GM10266 (cell line): ENCODE measurements around the gene GALNT13.

Experiments used
- DNase-seq: peaks from one replicate; pipeline ENCODE4 v3.0.0; 2012; ENCODE audit errors: extremely low spot score
- CTCF ChIP-seq: IDR thresholded peaks from 2 replicates; pipeline ENCODE4 v1.5.1; 2012; ENCODE audit warnings: mild to moderate bottlenecking, low read depth; ENCODE audit not compliant: control insufficient read depth, insufficient read depth; ENCODE audit errors: missing control alignments

Gene GALNT13

GRCh38 chr2:154187948-154188347, 316.2 kb downstream of the GALNT13 start:
- TF ChIP-seq CTCF = no peak
- no peak for DNase-seq

- no peak for DNase-seq
- no peak for TF ChIP-seq CTCF
Observed at GRCh38 chr2:154189953-154190352, 318.2 kb downstream of the GALNT13 start.

- DNase-seq = no peak
- no peak for TF ChIP-seq CTCF
Observed at GRCh38 chr2:154193246-154193645, 321.5 kb downstream of the GALNT13 start.

- DNase-seq = no peak
- no peak for TF ChIP-seq CTCF
Observed at GRCh38 chr2:154194909-154195643, 323.4 kb downstream of the GALNT13 start.

- no peak for DNase-seq
- no peak for TF ChIP-seq CTCF
Observed at GRCh38 chr2:154195644-154196195, 324.0 kb downstream of the GALNT13 start.

- no peak for TF ChIP-seq CTCF
- no peak for DNase-seq
Observed at GRCh38 chr2:154198866-154199265, 327.1 kb downstream of the GALNT13 start.

GRCh38 chr2:154203206-154203605, 331.5 kb downstream of the GALNT13 start:
- no peak for TF ChIP-seq CTCF
- no peak for DNase-seq
